K562 (cell line): ENCODE results near the gene TRIM27. TPM values are rescaled to one million over a fixed set of nuclear protein-coding genes. Genes with fewer than 3 reads are reported as not detected.

Experiments
- AFF1 ChIP-seq, 2 experiments: fragments of 450-650 bp; IDR thresholded peaks; 2 replicates each; pipeline ENCODE4 v1.6.1; 2018; ENCODE audit warnings: mild to moderate bottlenecking in 2 of 2, low read depth in 1 of 2; ENCODE audit not compliant: partially characterized antibody in 2 of 2
- CGGBP1 ChIP-seq: fragments of 250-450 bp; sonication (Bioruptor Pico); IDR thresholded peaks from 2 replicates; pipeline ENCODE4 v1.9.0; 2021; ENCODE audit warnings: mild to moderate bottlenecking
- EP300 ChIP-seq: IDR thresholded peaks from 2 replicates; pipeline ENCODE4 v1.6.1; 2012; ENCODE audit warnings: low read length, improper control_type of control experiment
- KDM4B ChIP-seq, 2 experiments: fragments of 450-650 bp in 1 of 2; sonication (generic) in 1 of 2; IDR thresholded peaks; 2 replicates each; pipeline ENCODE4 v1.6.1; 2016 to 2017; ENCODE audit warnings: borderline replicate concordance in 2 of 2, antibody characterized with exemption in 1 of 2, low read depth in 1 of 2, mild to moderate bottlenecking in 1 of 2
- MAX ChIP-seq: sonication (generic); formaldehyde crosslinking; IDR thresholded peaks from 2 replicates; pipeline ENCODE4 v1.9.0; 2022; ENCODE audit warnings: mild to moderate bottlenecking, missing genetic modification reagents
- MEF2D ChIP-seq: conservative IDR thresholded peaks from 2 replicates; pipeline ENCODE4 v1.6.1; 2016; ENCODE audit warnings: low read depth, missing genetic modification characterization, missing compliant biosample characterization
- MYBL2 ChIP-seq, 2 experiments: fragments of 450-650 bp in 1 of 2; sonication (generic) in 1 of 2; formaldehyde crosslinking in 1 of 2; IDR thresholded peaks; 2 replicates each; pipeline versions ENCODE4 v1.6.1 to v1.8.1; 2017 to 2022; ENCODE audit warnings: borderline replicate concordance in 1 of 2, inconsistent platforms in 1 of 2, low read depth in 1 of 2, mild to moderate bottlenecking in 1 of 2, missing genetic modification reagents in 1 of 2, moderate library complexity in 1 of 2
- NCOA2 ChIP-seq, 2 experiments: fragments of 450-650 bp; IDR thresholded peaks; 2 replicates each; pipeline ENCODE4 v1.6.1; 2018; ENCODE audit warnings: mild to moderate bottlenecking in 2 of 2, moderate library complexity in 1 of 2; ENCODE audit not compliant: partially characterized antibody in 2 of 2
- POLR2AphosphoS5 ChIP-seq: IDR thresholded peaks from 2 replicates; pipeline ENCODE4 v1.6.1; 2011; ENCODE audit warnings: mild to moderate bottlenecking, low read depth, low read length, moderate library complexity; ENCODE audit not compliant: control insufficient read depth, insufficient read depth
- RAD21 ChIP-seq, 2 experiments: fragments of 250-450 bp in 1 of 2; fragments of 450-650 bp in 1 of 2; sonication (Bioruptor Pico) in 1 of 2; formaldehyde crosslinking in 1 of 2; IDR thresholded peaks in 1 of 2; conservative IDR thresholded peaks in 1 of 2; 2 replicates each; pipeline versions ENCODE4 v1.4.0 to v1.8.0; 2020 to 2022; ENCODE audit warnings: mild to moderate bottlenecking in 2 of 2, moderate library complexity in 1 of 2
- RAD51 ChIP-seq: fragments of 450-650 bp; IDR thresholded peaks from 2 replicates; pipeline ENCODE4 v1.7.1; 2016; ENCODE audit warnings: low read depth, mild to moderate bottlenecking, borderline replicate concordance
- RBM14 ChIP-seq: fragments of 200-400 bp; formaldehyde crosslinking; IDR thresholded peaks from 2 replicates; pipeline ENCODE4 v1.6.1; 2018; ENCODE audit warnings: low read depth, mild to moderate bottlenecking, low read length, moderate library complexity, borderline replicate concordance; ENCODE audit not compliant: insufficient read depth
- RUNX1 ChIP-seq: sonication (generic); IDR thresholded peaks from 2 replicates; pipeline ENCODE4 v1.6.1; 2016; ENCODE audit warnings: antibody characterized with exemption, low read depth
- SRSF7 ChIP-seq: fragments of 200-400 bp; formaldehyde crosslinking; optimal IDR thresholded peaks from 2 replicates; pipeline ENCODE3; 2017; ENCODE audit warnings: mild to moderate bottlenecking, low read depth, low read length
- TCF7 ChIP-seq: sonication (generic); IDR thresholded peaks from 2 replicates; pipeline ENCODE4 v1.6.1; 2016; ENCODE audit warnings: antibody characterized with exemption, borderline replicate concordance
- ZKSCAN8 ChIP-seq: fragments of 200-800 bp; sonication (Bioruptor generic); IDR thresholded peaks from 2 replicates; pipeline ENCODE4 v1.6.1; 2016; ENCODE audit warnings: missing genetic modification characterization, missing compliant biosample characterization
- ZNF121 ChIP-seq: sonication (generic); formaldehyde crosslinking; conservative IDR thresholded peaks from 2 replicates; pipeline ENCODE4 v1.8.0; 2022; ENCODE audit warnings: missing genetic modification reagents
- ZNF384 ChIP-seq: IDR thresholded peaks from 2 replicates; pipeline ENCODE4 v1.6.1; 2012; ENCODE audit warnings: low read depth, low read length, improper control_type of control experiment
- ZNF408 ChIP-seq: fragments of 250-450 bp; sonication (Bioruptor Pico); IDR thresholded peaks from 2 replicates; pipeline ENCODE4 v1.4.0; 2020; ENCODE audit warnings: low read depth, mild to moderate bottlenecking, moderate library complexity
- ZNF512 ChIP-seq: IDR thresholded peaks from 2 replicates; pipeline ENCODE4 v1.6.1; 2016; ENCODE audit warnings: missing genetic modification characterization, missing compliant biosample characterization
- ZNF766 ChIP-seq: fragments of 200-800 bp; sonication (Bioruptor generic); conservative IDR thresholded peaks from 2 replicates; pipeline ENCODE4 v1.6.1; 2016; ENCODE audit warnings: missing genetic modification characterization, missing compliant biosample characterization
- polyA plus RNA-seq, 8 experiments: library from polyadenylated mRNA; depleted of rRNA in 4 of 8; stranded (reverse) in 5 of 8; unstranded in 3 of 8; fragments of >200 nt; fragmentation: Nextera tagmentation in 2 of 8; fragmentation: Illumina TruSeq in 1 of 8; extraction: Ambion mirVana in 2 of 8; extraction: Trizol in 1 of 8; gene quantifications; 2 replicates each; pipeline versions ENCODE4 v1.2.1 to v1.2.3, GENCODE V29; 2011 to 2014; ENCODE audit warnings: inconsistent platforms in 1 of 8, missing spikeins in 1 of 8
- total RNA-seq, 7 experiments: library from RNA; depleted of rRNA in 6 of 7; stranded (reverse); fragments of >200 nt in 6 of 7; fragmentation: Illumina TruSeq in 2 of 7; extraction: Trizol in 2 of 7; gene quantifications; 2 replicates each; pipeline versions ENCODE4 v1.2.1 to v1.2.3, GENCODE V29; 2011 to 2021; ENCODE audit warnings: low replicate concordance in 1 of 7

The TRIM27 gene
- total and polyA plus RNA-seq, 9 of the 15 experiments (the other 6 are each of a cell fraction or from before 2014, with no cell fraction given), result 37.7 to 235 (median 122) TPM

GRCh38 chr6:28923318-28924102 lies at the start of gene TRIM27 (continued):
- no peak for TF ChIP-seq ZNF512 (tag)
- TF ChIP-seq EP300, result no peak
- no peak for TF ChIP-seq RAD21 (CRISPR knock-in tag; conservative IDR thresholded peaks at IDR 0.05 in 1 of 2, IDR thresholded peaks at IDR 0.05 in 1 of 2)
- no peak for TF ChIP-seq MEF2D (tag)
- TF ChIP-seq ZNF384, result no peak
- TF ChIP-seq MYBL2 (IDR thresholded peaks at IDR 0.05; ENCODE audit: low read depth), result no peak
- TF ChIP-seq MYBL2 (CRISPR knock-in tag; IDR thresholded peaks at IDR 0.05; ENCODE audit: borderline replicate concordance), result peak; percentile 65
- no peak; the same call in 1 of the 2 replicates for TF ChIP-seq RBM14
- TF ChIP-seq ZNF766 (CRISPR knock-in tag), result no peak
- no peak for TF ChIP-seq NCOA2 (IDR thresholded peaks at IDR 0.05; ENCODE audit: partially characterized antibody in 2 of 2)
- no peak for TF ChIP-seq ZNF408 (CRISPR knock-in tag)
- peak; percentile 82 for TF ChIP-seq POLR2AphosphoS5
- no peak for TF ChIP-seq CGGBP1
- no peak for TF ChIP-seq RAD51
- no peak for TF ChIP-seq TCF7
- TF ChIP-seq RUNX1, result no peak
- TF ChIP-seq AFF1 (IDR thresholded peaks at IDR 0.05; ENCODE audit: low read depth in 1 of 2, partially characterized antibody in 2 of 2), result no peak
- TF ChIP-seq ZKSCAN8 (CRISPR knock-in tag), result no peak
- no peak for TF ChIP-seq SRSF7
- TF ChIP-seq ZNF121, result no peak
- no peak for TF ChIP-seq KDM4B (IDR thresholded peaks at IDR 0.05; ENCODE audit: borderline replicate concordance in 2 of 2, low read depth in 1 of 2)
- peak; percentile 78 for TF ChIP-seq MAX (CRISPR knock-in tag)
